Measurements from ENCODE around the gene FBXO9. TPM values are rescaled to one million over a fixed set of nuclear protein-coding genes. Genes with fewer than 3 reads are reported as not detected.

FBXO9 gene
- total and polyA plus RNA-seq, 2 of the 8 experiments (the other 6 are each of a cell fraction or from before 2014, with no cell fraction given): 41.3 to 50.9 TPM

GRCh38 chr6:53119349-53119748 is 54.1 kb downstream of the FBXO9 start:
- Histone ChIP-seq H3K23me2 (ENCODE audit: low read depth, low read length) (no peaks in the 10 kb centered on the region), H3K4ac (replicated peaks; ENCODE audit: insufficient read length, low read depth, low read length) (no peak overlapping the region), H4K20me1 (replicated peaks in 1 of 2; ENCODE audit: control insufficient read depth in 1 of 2, insufficient read depth in 2 of 2, low read length in 2 of 2) (no peaks in the 10 kb centered on the region), H3K23ac (ENCODE audit: insufficient read length) (no peak overlapping the region), H4K91ac (replicated peaks; ENCODE audit: insufficient read length, low read length) (no peak overlapping the region), H2BK20ac (ENCODE audit: low read length) (0 out of 2 replicates have a peak overlapping the region, but pooled peaks have one; percentile 6), H2AFZ (ENCODE audit: low read length) (0 out of 2 replicates have a peak overlapping the region, but pooled peaks have one; percentile 20), H3K4me2 (ENCODE audit: insufficient read depth in 1 of 2, low read depth in 2 of 2, low read length in 2 of 2) (peak overlapping the region; percentile 26 to 49; a peak in 1 of 4 replicates), H4K8ac (ENCODE audit: extremely low read depth, insufficient read depth, low read length) (no peak overlapping the region), H3K14ac (ENCODE audit: insufficient read length) (no peak overlapping the region), H3K4me1 (replicated peaks in 1 of 4; ENCODE audit: control insufficient read depth in 3 of 4, insufficient read depth in 4 of 4, low read length in 3 of 4) (peaks cover 2 to 17% (median 10%) of the 10 kb centered on the region in 4 experiments), H3K27me3 (replicated peaks in 1 of 4; ENCODE audit: control insufficient read depth in 3 of 4, extremely low read depth in 1 of 4, insufficient read depth in 3 of 4, low read length in 3 of 4) (no peaks in the 10 kb centered on the region), H3K4me3 (ENCODE audit: extremely low read depth in 1 of 4, insufficient read depth in 2 of 4, low read depth in 3 of 4, low read length in 4 of 4) (peak overlapping the region in 1 of 4 experiments; percentile 23; a peak in 1 of 8 replicates), H2AK5ac (ENCODE audit: low read depth, low read length) (no peak overlapping the region), H3K36me3 (ENCODE audit: control insufficient read depth in 2 of 4, insufficient read depth in 4 of 4, low read length in 3 of 4) (no peaks in the 10 kb centered on the region), H2BK12ac (ENCODE audit: low read depth, low read length) (0 out of 2 replicates have a peak overlapping the region, but pooled peaks have one; percentile 31), H3K79me1 (ENCODE audit: low read depth, low read length) (no peaks in the 10 kb centered on the region), H3K9me3 (ENCODE audit: insufficient read depth in 2 of 2, low read depth in 1 of 2, low read length in 1 of 2) (no peaks in the 10 kb centered on the region), H3K18ac (ENCODE audit: extremely low read depth, low read length) (peak overlapping the region; percentile 34; the same call in 1 of the 2 replicates), H4K5ac (ENCODE audit: insufficient read length, low read depth, low read length) (no peak overlapping the region), H2BK15ac (ENCODE audit: low read length) (no peak overlapping the region), H2BK120ac (replicated peaks; ENCODE audit: low read depth, low read length) (no peak overlapping the region), H2BK5ac (ENCODE audit: low read depth, low read length) (peak overlapping the region; percentile 29; the same call in 1 of the 2 replicates), H3K9ac (replicated peaks in 1 of 4; ENCODE audit: extremely low read depth in 1 of 4, low read depth in 3 of 4, low read length in 3 of 4) (no peak overlapping the region), H3K27ac (ENCODE audit: low read depth, low read length) (no peak overlapping the region), H3K79me2 (ENCODE audit: control insufficient read depth in 1 of 2, insufficient read depth in 2 of 2, low read length in 2 of 2) (no peaks in the 10 kb centered on the region), H3K56ac (replicated peaks; ENCODE audit: insufficient read length, low read depth, low read length) (no peak overlapping the region)
- ChIA-PET CTCF (ENCODE audit: partially characterized antibody) (interaction anchor here (0.6 to 1.0 kb wide), 5 partner anchors 12 to 283 kb away, joined by 3 to 4 read pairs (median 3); no protein-coding TSS in a partner anchor), POLR2A (ENCODE audit: partially characterized antibody) (interaction anchor here (0.9 kb wide), 1 partner anchor 13 kb away, joined by 5 read pairs; no protein-coding TSS in a partner anchor)
- WGBS, 2 experiments (ENCODE audit: extremely low coverage in 1 of 2, insufficient coverage in 1 of 2, insufficient read length in 1 of 2, insufficient replicate concordance in 2 of 2, low coverage in 1 of 2, low lambda C conversion rate in 2 of 2, missing lambda C conversion rate in 1 of 2): 77% methylated on average over 1 of the region's 1 CpG; no CpG with 5 or more reads in 1 of the 2 experiments
- no peak for DNase-seq (ENCODE audit: low read depth in 1 of 2, low spot score in 2 of 2)
- TF ChIP-seq, protein P1, sequence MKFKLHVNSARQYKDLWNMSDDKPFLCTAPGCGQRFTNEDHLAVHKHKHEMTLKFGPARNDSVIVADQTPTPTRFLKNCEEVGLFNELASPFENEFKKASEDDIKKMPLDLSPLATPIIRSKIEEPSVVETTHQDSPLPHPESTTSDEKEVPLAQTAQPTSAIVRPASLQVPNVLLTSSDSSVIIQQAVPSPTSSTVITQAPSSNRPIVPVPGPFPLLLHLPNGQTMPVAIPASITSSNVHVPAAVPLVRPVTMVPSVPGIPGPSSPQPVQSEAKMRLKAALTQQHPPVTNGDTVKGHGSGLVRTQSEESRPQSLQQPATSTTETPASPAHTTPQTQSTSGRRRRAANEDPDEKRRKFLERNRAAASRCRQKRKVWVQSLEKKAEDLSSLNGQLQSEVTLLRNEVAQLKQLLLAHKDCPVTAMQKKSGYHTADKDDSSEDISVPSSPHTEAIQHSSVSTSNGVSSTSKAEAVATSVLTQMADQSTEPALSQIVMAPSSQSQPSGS (IDR thresholded peaks at IDR 0.05; ENCODE audit: low read length): no peak
- TF ChIP-seq, protein P2, sequence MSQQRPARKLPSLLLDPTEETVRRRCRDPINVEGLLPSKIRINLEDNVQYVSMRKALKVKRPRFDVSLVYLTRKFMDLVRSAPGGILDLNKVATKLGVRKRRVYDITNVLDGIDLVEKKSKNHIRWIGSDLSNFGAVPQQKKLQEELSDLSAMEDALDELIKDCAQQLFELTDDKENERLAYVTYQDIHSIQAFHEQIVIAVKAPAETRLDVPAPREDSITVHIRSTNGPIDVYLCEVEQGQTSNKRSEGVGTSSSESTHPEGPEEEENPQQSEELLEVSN (IDR thresholded peaks at IDR 0.05): no peak
- no peak for TF ChIP-seq HDAC6 (IDR thresholded peaks at IDR 0.05; ENCODE audit: low read depth, low read length)
- TF ChIP-seq CHD2 (IDR thresholded peaks at IDR 0.05; ENCODE audit: low read length): no peak
- no peak for FAIRE-seq
